ENCODE data around the gene ANKRD44.
"Not testable (repeated sequence)": the region's sequence is repeated elsewhere in the genome, so short reads cannot be mapped to it uniquely, and the experiment has no call there.

Gene ANKRD44

DNA sequence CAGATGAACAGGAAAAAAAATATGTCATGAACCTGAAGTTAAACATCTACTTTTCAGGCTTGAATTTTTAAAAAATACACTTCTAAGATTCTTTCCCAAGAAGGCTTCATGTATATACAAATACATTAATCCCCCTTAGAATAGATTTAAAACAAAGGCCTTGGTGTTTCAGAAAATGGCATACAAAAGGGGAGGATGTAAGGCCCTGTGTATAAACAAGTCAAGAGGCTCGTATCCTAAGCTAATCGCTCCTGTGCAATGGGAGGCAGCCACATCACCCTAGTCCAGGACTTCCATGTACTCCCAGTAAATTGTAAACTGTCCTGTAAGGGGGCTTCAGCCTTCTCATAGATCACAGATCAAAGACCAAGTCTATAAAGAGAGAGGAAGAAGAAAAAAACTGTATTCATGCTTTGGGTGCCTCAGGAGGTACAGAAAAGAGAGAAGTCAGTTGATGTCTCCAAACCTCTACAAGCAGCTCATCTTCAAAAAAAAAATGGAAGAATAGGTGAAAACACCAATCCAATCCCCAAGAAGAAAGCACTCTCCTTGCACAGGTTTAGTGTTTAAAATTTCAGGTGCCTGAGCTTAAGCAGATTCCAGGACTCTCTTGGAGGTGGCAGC, 53.9 kb downstream of the ANKRD44 start:
- no peak for DNase-seq

DNA sequence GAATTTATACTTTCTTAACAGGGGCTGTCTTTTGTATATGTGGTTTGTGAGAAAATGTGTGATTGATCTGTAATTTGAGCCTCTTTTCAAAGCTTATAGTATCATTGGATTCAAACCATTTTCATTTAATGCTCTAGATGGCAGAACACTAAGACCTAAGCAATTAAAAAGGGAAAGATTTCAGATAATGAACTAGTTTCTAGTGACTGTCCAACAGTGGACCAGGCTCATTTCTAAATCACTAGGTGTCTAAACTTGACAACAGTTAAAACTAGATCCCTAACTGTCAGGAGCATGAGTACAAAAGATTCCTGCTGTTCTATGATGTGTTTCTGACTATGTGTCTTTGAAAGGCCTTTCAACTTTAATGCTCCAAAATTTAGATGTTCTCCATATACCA, 54.6 kb downstream of the ANKRD44 start:
- no peak for DNase-seq

DNA sequence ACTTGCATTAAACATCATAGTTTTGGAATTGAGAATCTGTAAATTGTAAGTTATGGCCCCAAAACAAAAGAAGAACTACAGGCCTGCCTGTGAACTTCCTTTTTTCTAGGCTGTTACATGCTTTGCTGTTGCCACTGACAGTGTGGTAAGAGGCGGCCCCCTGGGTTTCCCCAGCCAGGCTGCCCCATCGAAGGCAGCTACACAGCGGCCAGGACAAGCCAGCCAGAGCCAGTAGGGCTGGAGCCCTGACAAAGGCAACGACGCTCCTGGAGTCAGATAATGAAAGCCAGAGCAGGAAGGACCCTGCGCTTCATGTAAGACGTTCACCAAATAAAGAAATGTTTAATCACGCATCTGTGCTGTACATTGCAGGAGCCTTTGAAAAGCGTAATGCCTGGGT, 55.0 kb downstream of the ANKRD44 start:
- peak; percentile 14 to 52 for DNase-seq

DNA sequence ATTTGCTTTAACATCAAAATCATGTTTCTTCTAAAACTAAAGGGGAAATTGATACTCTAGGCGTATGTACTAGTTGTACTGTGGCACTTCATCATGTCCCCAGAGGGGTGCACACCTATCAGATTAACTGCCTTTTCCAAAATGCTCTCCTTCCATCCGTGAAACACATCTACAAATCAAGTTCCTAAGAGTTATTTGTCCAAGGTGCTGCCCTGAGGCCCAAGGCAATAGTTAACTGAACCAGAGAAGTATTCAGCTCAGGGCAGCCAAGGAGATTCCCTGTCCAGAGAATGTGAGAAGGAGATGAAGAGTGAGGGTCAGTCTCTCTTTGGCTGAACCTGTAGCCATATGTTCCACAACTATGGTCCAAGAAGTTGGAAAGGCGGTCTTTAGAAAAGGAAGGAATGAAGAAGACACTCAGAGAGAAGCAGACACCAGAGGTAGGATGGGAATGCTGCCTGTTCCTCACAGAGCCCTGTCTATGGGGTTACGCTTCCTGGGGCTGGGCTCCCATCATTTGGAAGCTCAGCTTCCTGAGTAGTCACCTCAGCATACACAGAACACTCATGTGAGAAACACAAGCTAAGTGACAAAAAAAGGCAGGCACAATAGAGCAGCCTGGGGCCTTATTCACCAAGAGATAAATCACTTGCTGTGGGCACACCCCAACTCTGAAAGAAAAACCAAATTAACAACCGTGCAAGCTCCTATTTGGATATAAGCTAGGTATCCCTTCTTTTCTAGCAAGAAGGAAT, 55.6 kb downstream of the ANKRD44 start:
- DNase-seq = no peak

DNA sequence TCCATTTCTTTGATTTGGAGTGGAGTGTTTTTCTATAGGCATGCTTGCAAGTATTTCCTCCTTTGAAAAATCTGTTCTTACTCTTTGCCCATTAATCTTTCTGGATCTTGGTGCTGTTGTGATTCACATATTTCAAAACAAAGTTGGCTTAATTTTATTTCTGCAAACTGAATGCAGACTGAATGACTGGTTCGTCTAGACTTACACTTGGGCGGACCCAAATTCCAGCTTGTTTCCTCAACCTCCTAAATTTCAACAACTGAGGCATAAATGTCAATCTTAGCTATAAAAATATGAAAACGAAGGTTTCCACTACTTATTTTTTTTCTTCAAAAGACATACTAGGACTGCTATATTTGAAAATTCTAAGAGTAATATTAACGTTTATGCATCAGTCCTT, 59.0 kb downstream of the ANKRD44 start:
- no peak for DNase-seq

DNA sequence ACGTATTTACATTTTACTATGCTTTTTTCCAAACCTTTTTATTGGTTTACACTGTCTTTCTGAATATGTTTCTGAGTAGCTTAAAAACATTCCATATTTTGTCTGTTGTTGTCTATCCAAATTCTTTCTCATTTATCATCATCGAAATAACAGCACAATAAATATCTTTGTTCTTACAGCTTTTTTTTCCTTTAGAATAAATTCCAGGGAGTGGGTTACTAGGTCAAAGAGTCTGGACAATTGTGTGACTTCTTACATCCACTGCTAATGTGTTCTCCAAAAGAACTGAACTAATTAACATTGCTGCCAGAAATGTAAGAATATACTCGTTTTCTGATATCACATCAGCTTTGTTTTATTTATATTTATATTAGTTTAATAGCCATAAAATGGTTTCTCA, 59.4 kb downstream of the ANKRD44 start:
- DNase-seq = no peak

DNA sequence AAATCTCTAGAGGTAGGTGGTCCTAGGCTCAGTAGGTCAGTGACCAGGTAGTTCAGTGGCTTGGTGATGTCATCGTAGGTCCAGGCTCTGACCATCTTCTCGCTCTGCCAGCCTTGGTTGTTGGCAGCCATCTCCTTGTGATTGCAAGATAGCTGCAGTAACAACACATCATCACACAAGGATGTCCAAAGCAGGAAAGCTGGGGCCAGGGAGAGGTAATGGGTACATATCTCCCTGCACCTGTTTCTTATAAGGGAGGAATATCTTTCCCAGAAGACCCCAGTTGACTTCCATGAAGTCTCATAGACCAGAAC, 60.5 kb downstream of the ANKRD44 start:
- DNase-seq = no peak

DNA sequence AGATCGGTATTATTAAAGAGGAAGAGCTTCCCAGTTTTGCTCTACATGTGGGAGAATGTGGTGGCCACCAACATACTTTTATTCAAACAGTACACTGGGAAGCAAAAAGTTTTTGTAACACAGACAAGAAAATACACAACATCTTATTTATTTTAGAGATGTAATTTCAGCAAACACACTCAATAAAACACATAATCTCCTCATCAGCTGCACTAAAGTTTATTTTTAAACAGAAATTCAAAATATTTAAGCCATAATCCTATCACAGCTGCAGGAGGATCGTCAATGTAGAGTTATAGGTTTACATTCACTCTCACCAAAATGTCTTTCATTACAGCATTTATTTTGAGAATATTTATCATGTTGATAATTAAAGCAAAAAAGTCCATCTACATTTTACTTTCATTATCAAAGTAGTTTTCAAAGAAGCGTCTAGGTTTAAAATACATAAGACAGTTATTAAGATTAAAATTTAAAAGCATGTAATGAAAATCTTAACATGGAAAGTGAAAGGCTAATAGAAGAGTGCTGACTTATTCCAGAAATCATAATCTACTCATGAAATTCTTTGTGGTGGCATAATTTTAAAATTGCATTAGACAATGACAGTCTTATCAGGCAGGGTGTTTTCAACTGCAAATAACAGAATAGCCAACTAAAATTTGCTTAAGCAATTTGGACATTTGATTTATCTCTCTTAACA, 61.0 kb downstream of the ANKRD44 start:
- no peak for DNase-seq

DNA sequence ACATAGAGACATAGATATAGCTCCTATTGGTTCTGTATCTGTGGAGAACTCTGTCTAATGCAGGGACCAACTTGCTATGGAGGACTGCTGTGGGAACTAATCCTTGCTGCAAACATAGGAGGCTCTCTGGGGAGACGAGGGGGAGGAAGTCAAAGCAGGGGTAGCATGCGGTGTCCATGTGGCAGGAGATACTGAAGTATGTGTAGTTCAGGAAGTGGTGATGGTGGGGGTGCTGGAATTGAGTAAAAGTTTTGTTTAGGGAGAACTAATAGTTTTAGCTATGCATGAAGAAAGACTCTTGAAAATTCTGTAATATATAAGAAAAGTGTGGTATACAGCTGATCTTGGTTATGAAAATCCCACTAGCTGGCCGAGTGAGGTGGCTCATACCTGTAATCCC, 62.0 kb downstream of the ANKRD44 start:
- peak in 1 of 2 donors; percentile 10 for DNase-seq

DNA sequence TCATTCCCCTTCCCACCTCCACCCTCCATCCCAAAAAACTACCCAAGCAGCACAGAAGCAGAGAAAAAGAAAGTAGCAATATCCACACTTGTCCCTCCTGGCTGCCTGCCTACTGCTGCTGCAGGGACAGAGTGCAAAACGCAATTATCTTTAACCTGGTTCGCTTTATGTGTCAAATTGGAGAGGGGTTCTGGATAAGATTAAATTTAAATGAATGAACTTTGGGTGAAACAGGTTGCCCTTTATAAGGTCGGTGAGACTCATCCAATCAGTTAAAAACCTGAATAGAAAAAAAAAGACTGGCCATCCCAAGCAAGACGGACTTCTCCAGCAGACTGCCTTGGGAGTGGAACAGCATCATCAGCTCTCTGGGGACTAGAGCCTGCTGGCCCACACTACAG, 62.6 kb downstream of the ANKRD44 start:
- no peak for DNase-seq

DNA sequence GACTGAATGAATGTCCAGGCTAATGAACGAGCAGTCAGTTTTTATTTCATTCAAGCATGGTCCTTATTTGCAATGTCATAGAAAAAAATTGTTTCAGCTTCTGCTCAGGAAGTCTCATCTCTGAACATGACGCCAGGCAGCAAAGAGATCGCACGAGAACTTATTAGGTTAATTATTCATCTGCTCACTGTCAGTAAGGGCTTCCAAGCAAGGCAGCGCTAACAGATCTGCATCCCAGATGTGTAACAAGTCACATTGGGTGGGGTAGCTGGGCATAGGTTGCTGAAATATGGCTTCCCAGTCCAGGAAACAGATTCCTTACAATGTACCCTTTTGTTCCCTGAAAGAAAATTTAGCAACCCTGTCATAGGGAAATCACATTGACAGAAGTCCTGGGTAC, 63.5 kb downstream of the ANKRD44 start:
- DNase-seq = no peak

DNA sequence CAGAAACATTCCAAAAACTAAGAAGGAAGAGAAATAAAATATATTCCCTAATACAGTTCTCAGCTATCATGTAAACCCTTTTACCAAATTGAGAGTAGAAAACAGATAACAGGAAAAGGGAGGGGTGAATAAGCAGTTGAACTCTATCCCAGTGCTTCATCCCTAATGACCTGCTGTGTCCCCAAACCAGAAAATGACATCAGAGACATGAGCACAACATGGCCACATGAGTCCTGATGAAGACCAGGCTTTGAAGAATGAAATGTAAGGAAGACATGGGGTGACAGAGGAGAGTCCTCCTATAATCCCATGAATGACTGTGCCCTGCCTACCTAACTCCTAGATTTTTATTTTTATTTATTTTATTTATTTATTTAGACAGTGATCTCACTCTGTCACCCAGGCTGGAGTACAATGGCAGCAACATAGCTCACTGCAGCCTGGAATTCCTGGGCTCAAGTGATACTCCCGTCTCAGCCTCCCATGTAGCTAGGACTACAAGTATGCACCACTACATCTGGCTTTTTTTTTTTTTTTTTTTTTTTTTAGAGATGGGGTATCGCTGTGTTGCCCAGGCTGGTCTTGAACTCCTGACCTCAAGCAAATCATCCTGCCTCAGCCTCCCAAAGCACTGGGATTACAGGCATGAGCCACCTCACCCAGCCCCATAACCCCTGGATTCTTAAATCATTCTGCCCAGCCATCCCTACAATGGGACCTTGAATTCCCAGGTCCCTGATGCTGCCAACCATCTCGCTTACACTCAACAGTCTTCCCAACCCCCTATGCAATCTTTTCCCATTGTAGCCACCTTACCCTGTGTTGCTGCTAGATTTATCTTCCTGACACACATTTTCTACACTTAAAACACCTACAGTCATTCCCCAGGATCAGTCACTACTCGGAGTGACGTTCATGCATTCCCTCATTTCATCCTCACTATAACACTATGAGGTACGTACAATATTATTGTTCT, 64.5 kb downstream of the ANKRD44 start:
- no peak for DNase-seq

DNA sequence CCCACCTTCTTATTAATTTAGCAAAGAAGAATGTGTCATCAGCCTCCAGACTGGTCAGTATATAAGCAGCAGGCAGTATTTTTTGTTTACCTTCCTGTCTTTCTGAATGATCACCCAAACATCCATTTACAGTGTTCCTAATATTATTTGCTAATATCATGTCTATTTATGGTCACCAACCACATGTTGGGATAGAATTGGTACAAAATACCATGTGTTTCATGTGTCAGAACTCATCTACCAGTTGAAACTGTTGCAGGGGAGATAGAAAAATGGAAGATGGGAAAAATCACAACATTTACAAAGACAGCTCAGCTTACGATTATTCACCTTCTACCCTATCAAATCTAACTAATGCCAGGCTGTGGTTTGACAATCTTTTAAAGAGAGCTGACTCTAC, 66.2 kb downstream of the ANKRD44 start:
- DNase-seq = no peak

DNA sequence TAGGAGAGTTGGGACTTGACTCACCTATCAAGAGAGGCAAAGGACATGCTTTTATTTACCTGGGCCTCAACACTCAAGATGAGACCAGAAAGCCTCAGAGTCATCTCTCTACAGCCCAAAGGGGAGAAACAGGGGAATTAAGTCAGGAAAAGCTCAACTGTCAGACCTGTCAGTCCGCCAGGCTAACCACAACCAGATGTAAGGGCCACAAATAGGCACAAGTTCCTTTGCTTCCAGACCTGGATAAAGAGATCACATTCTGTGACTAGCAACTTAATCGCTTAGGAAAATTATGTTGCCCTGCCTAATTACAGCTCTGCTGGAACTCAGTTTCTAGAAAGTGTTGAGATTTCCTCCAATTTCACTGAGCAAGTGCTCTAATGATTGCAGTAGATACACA, 67.9 kb downstream of the ANKRD44 start:
- no peak for DNase-seq

DNA sequence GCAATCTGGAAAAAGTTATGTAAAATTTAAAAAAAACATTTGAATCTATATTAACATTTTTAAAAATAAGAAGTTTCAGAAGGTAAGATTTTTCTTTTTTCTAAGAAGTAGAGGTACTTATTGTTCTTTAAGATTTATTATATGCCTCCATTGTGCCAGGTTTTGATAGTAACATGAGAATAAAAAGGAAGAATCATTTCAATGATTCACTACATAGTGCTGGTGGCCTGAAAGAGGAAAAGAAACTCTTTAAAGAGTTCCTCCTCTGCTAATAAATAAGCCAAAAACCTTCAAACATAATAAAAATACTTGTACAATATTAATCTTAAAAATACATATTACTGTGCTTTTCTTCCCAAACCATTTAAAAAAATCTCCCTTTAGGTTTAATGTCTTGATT, 69.0 kb downstream of the ANKRD44 start:
- DNase-seq = no peak

DNA sequence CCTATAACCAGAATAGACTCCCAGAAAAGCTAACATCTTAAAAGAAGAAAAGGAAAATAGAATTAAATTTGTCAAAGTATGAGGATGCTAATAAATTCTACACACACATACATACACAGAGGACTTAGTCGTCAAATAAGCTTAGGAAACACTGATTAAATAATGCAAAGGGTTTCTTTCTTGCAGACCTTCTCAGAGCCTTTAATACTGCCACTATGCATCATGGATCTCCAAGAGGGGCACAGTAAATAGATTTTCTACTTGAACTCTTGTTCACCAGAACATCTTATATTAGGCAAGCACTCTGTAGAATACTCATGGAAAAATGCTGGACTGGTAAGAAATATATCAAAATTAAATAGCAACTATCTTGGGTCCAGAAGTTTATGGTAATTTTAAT, 69.4 kb downstream of the ANKRD44 start:
- no peak for DNase-seq

DNA sequence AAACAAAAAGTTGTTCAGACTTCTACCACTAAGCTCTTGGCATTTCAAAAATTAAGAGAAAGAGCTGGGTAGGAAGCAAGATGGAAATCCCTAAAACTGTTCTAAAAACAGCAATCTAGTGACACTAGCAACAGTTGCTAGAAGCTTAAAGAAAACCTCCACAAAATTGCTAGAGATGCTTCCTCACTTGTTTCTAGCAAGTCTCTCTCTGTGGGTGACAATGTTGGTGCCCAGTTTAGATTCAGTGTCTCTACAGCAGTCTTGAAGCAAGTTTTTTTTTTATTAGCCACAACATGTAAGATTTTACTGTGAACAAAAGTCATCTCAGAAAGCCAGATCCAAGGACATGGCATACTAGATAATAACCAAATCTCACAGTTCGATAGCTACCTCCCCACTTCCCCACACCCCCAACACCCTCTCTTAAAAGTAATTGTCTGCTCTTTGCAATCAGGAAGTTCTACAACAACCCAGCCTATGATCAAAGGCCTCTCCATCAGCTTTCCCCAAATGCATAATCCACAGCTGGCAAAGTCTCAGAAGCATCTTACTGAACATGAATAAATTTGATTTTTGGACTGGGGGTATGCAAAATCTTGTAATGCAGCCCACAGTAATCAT, 70.0 kb downstream of the ANKRD44 start:
- DNase-seq = no peak

DNA sequence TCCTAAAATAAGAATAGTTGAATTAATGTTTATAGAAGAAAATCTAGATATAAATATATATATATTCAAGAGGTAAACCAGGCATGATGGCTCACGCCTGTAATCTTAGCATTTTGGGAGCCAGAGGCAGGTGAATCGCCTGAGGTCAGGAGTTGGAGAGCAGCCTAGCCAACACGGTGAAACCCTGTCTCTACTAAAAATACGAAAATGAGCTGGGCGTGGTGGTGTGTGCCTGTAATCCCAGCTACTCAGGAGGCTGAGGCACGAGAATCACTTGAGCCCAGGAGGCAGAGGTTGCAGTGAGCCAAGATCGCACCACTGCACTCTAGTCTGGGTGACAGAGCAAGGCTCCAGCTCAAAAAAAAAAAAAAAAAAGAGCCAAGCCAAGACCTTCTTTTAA, 70.6 kb downstream of the ANKRD44 start:
- DNase-seq = not testable (repeated sequence)

DNA sequence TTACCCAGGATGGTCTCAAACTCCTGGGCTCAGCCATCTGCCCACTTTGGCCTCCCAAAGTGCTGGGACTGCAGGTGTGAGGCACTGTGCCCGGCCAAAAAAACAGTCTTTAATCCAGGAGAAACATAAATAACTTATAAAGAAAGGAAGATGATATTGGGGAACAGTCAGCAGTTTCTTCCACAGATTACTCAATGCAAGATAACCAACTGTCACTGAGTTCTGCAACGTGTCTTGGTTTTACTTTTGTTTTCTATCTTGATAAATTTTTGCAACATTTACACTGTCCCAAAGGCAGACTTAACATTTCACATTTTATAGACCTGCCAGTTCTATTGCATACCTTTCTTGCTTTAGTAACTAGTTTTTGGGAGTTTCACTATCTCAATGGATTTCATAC, 71.1 kb downstream of the ANKRD44 start:
- no peak for DNase-seq

DNA sequence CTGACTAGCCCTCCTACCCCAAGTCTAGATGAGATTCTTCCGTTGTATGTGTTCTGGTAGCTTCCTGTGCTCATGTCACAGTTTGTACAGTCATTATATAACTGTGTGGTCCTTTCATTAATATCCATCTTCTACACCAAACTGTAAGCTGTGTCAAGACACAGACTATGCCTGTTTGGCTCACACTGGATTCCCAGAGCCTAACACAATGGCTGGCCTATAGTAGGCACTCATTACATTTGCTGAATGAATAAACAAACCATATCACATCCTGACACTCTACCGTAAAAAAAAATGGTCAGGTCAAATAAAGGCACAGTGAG, 72.6 kb downstream of the ANKRD44 start:
- no peak for DNase-seq

DNA sequence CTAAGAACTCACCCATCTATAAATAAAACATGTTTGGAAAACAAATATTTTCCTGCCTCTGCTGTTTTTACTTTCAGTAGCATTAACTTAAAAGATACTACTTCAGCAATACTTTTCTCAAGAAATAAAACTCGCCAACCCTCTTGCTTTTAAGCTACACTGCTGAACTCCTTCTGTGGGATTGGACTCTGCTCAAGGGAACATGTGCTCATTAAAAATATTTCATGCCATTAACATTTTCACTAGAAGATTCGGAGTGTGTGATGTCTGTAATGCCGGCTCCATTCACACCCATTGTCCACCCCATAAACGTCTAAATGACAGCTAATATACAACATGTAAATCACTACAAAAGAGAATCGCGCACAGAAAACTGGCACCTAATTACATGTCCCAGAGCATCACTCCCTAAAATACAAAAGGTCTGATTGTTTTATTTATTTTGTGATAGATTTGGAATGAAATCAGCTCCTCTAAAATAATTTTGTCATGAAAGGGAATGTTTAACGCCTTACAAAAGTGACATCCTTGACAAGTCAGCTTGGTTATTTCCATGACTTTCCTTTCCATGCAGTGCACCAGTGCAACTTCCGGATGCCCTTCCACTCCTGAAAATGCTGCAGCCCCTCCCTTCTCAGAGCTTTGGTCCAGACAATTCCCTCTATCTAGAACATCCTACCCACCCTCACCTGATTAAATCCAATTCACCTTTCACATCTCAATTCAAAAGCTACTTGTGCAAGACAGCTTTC, 73.1 kb downstream of the ANKRD44 start:
- no peak for DNase-seq

DNA sequence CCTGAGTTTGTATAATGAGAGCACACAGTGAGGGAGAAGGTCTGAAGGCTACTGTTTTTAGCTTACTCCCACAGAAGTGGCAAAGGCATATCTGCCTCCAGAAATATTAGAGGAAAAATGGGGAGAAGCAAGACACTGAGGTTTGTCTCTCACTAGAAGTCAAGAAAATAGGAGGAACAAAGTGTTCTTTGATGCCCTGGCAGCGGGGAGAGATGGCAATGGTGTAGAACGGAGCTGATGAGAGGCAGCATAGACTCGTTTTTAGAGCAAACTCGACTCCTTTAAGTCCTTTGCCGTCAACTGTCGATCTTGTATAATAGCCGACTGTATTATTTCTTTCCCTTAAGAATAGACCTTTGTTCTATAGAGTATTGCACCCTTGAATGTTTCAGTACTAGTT, 73.8 kb downstream of the ANKRD44 start:
- DNase-seq = peak in 1 of 2 donors; percentile 55

Data from hippocampal formation (tissue), 2 donors.